IPS-18a (cell line): ENCODE measurements around the gene RETSAT.

ENCODE experiments used
- H3K27ac ChIP-seq: one replicate; pipeline ENCODE4 v1.5.1; 2013; ENCODE audit warnings: low read length
- H3K27me3 ChIP-seq: one replicate; pipeline ENCODE4 v1.6.1; 2013; ENCODE audit warnings: mild to moderate bottlenecking, low read length; ENCODE audit not compliant: control insufficient read depth, insufficient read depth
- H3K36me3 ChIP-seq: one replicate; pipeline ENCODE4 v1.6.1; 2013; ENCODE audit warnings: low read depth, low read length; ENCODE audit not compliant: control insufficient read depth
- H3K4me1 ChIP-seq: one replicate; pipeline ENCODE4 v1.6.1; 2013; ENCODE audit warnings: low read depth, low read length; ENCODE audit not compliant: control insufficient read depth
- H3K4me3 ChIP-seq: one replicate; pipeline ENCODE4 v1.5.1; 2013; ENCODE audit warnings: low read length
- H3K9ac ChIP-seq: one replicate; pipeline ENCODE4 v1.6.1; 2013; ENCODE audit warnings: mild to moderate bottlenecking, low read length, moderate library complexity
- H3K9me3 ChIP-seq: one replicate; pipeline ENCODE4 v1.6.1; 2013; ENCODE audit warnings: low read depth, low read length; ENCODE audit not compliant: control insufficient read depth

Gene RETSAT

GRCh38 chr2:85314884-85315242 is 39.5 kb downstream of the RETSAT start:
- no peak overlapping the region for H3K27ac ChIP-seq
- H3K36me3 ChIP-seq, result peaks cover 21% of the 10 kb centered on the region
- no peaks in the 10 kb centered on the region for H3K4me1 ChIP-seq
- no peak overlapping the region for H3K4me3 ChIP-seq
- no peak overlapping the region for H3K9ac ChIP-seq
- no peaks in the 10 kb centered on the region for H3K27me3 ChIP-seq
- no peaks in the 10 kb centered on the region for H3K9me3 ChIP-seq

DNA sequence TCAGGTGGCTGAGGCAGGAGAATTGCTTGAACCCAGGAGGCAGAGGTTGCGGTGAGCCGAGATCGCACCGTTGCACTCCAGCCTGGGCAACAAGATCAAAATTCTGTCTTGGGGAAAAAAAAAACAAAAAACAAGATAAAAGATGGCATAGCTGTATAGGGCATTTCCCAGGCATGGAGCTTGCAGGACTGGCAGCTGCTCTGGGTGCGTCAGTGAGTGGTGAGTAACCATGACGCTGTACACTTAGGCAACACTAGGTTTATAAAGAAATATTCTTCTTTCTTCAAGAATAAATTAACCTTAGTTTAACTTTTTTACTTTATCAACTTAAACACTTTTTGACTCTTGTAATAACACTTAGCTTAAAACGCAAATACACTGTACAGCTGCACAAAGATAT is 41.9 kb downstream of the RETSAT start:
- H3K4me1 ChIP-seq, result no peaks in the 10 kb centered on the region
- no peaks in the 10 kb centered on the region for H3K27me3 ChIP-seq
- H3K27ac ChIP-seq, result no peak overlapping the region
- H3K4me3 ChIP-seq, result no peak overlapping the region
- H3K36me3 ChIP-seq, result peaks cover 35% of the 10 kb centered on the region
- no peaks in the 10 kb centered on the region for H3K9me3 ChIP-seq
- H3K9ac ChIP-seq, result no peak overlapping the region

DNA sequence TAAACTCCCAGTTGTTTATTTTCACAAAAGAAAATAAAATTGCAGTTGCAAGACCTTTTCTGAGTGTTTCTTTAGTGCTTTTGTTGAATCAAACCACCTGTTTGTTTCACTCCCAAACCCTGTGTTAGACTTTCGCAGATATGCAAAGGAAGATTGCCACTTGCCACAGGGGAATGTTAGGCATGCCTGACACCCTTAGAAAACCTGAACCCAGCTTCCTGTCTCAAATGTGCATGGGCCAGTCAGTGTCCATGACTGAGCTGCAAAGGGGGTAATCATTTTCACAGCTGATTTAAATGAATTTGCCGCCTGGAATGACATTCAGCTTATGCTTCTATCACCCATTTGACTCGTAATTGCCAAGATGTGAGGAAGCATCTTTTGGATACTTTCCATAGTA is 44.0 kb downstream of the RETSAT start:
- Histone ChIP-seq H3K9me3 (no peaks in the 10 kb centered on the region), H3K4me1 (no peaks in the 10 kb centered on the region), H3K36me3 (peaks cover 46% of the 10 kb centered on the region), H3K9ac (no peak overlapping the region), H3K4me3 (no peak overlapping the region), H3K27ac (no peak overlapping the region), H3K27me3 (no peaks in the 10 kb centered on the region)

GRCh38 chr2:85309699-85310321 is 44.5 kb downstream of the RETSAT start:
- Histone ChIP-seq H3K9me3 (no peaks in the 10 kb centered on the region), H3K9ac (no peak overlapping the region)

GRCh38 chr2:85308896-85309555 is 45.3 kb downstream of the RETSAT start:
- Histone ChIP-seq H3K4me1 (no peaks in the 10 kb centered on the region), H3K9ac (no peak overlapping the region), H3K27ac (no peak overlapping the region), H3K9me3 (no peaks in the 10 kb centered on the region), H3K36me3 (peaks cover 59% of the 10 kb centered on the region), H3K27me3 (no peaks in the 10 kb centered on the region), H3K4me3 (no peak overlapping the region)

More at GRCh38 chr2:85309699-85310321, 44.5 kb downstream of the RETSAT start:
- Histone ChIP-seq H3K36me3 (peaks cover 52% of the 10 kb centered on the region), H3K27ac (no peak overlapping the region), H3K4me1 (no peaks in the 10 kb centered on the region), H3K27me3 (no peaks in the 10 kb centered on the region), H3K4me3 (no peak overlapping the region)

DNA sequence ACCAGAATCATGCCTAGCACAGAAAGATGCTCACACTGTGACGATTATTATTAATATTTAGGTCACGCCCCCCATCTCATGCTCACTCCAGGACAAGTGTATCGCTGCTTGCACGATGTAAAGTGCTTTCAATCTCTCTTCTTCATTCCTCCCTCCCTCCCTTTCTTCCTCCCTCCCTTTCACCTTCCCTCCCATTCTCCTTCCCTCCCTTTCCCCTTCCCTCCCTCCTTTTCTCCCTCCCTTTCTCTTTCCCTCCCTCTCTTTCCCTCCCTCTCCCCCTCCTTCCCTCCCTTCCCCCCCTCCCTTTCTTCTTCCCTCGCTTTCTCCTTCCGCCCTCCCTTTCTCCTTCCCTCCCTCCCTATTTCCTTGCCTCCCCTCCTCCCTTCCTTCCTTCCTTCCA is 46.1 kb downstream of the RETSAT start:
- Histone ChIP-seq H3K36me3 (peaks cover 67% of the 10 kb centered on the region), H3K4me3 (no peak overlapping the region), H3K4me1 (no peaks in the 10 kb centered on the region), H3K27me3 (no peaks in the 10 kb centered on the region), H3K9me3 (no peaks in the 10 kb centered on the region), H3K27ac (no peak overlapping the region), H3K9ac (no peak overlapping the region)

DNA sequence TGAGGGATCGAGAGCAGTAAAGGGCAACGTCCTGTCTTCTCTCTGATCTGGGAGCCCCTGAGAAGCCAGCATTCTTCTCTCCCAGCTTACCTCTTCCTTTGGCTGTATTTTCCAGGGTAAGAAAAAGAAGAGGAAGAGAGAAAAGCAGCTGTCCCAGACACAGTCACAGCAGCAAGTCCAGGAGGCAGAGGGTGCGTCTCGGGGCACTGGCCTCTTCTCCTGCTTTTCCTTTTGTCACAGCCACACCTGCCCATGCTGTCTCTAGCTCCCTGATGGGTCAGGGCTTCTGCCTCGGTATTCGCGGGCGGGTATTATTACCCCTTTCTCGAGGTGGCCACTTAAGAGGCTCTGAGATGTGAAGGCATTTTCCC is 46.8 kb downstream of the RETSAT start:
- Histone ChIP-seq H3K9ac (no peak overlapping the region), H3K36me3 (peaks cover 69% of the 10 kb centered on the region)

DNA sequence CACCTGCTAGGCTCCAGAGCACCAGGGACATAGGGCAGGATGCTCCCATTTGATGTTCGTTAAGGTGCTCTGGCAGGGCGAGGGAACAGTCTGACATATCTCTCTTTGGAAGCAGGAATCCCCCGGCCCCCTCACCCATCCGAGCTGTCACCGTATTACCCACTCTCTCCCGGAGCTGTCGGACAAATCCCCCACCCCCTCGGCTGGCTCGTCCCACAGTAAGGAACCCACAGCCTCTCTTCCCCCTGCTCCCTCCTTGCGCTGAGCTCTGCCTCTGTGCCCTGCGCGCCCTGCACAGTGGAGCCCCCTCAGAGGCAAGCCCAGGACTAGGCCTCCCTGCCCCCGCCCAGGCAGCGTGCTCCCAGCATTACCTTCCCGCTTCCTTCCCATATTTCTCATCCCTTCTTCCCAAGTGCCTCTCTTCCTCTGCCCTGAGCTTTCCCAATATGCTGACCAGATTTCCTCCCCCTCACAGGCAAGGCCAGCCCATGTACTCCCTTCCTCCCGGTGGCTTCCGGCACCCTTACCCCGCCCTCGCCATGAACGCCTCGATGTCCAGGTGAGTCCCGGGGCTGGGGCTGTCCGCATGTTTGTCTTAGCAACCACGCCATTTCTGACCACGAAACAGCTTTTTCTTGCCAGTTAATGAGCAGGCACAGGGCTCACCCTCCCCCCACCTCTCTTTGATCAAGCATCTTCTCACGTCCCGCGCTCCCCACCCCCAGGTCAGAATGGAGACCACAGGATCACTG is 50.4 kb downstream of the RETSAT start:
- H3K27ac ChIP-seq, result no peak overlapping the region
- no peak overlapping the region for H3K9ac ChIP-seq
- no peak overlapping the region for H3K4me3 ChIP-seq
- H3K4me1 ChIP-seq, result no peaks in the 10 kb centered on the region
- H3K36me3 ChIP-seq, result peaks cover 60% of the 10 kb centered on the region
- H3K27me3 ChIP-seq, result no peaks in the 10 kb centered on the region
- H3K9me3 ChIP-seq, result no peaks in the 10 kb centered on the region

More for the DNA sequence above, 46.8 kb downstream of the RETSAT start:
- Histone ChIP-seq H3K4me1 (no peaks in the 10 kb centered on the region), H3K27me3 (no peaks in the 10 kb centered on the region), H3K27ac (no peak overlapping the region), H3K9me3 (no peaks in the 10 kb centered on the region), H3K4me3 (no peak overlapping the region)

DNA sequence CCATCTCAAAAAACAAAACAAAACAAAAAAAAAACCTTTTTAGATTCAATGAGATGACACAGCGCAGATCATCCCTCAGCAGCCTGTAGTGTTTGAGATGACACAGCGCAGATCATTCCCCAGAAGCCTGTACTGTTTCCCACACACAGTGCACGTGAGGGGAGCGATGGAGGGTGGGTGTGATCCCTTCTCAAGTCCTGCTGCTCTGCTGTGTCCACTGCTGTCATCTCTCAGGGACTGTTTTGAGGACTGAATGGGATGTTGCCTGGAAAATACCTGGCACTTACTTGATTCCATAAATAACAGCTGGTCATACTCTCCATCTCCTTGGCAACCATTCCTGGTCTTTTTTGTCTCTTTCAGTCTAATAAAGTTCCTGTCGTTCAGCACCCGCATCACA is 52.2 kb downstream of the RETSAT start:
- Histone ChIP-seq H3K27me3 (no peaks in the 10 kb centered on the region), H3K4me1 (peaks cover 3% of the 10 kb centered on the region)

More for the DNA sequence above, 52.2 kb downstream of the RETSAT start:
- no peak overlapping the region for H3K9ac ChIP-seq
- H3K4me3 ChIP-seq, result no peak overlapping the region
- no peaks in the 10 kb centered on the region for H3K9me3 ChIP-seq
- H3K27ac ChIP-seq, result no peak overlapping the region
- peaks cover 41% of the 10 kb centered on the region for H3K36me3 ChIP-seq
